Measurements from ENCODE around the gene GRN.

The GRN gene

GRCh38 chr17:44376124-44376523, 31.0 kb downstream of the GRN start:
- DNase-seq: peak; percentile 44

GRCh38 chr17:44376779-44377178, 31.7 kb downstream of the GRN start:
- no peaks in the 10 kb centered on the region for H4K20me1 ChIP-seq (ENCODE audit: insufficient read depth, low read length)
- DNase-seq (no peak), ATAC-seq (ENCODE audit: insufficient read depth, low read depth) (no peak)
- H2AFZ ChIP-seq (ENCODE audit: low read depth, low read length): no peak overlapping the region
- no peak overlapping the region for H3K27ac ChIP-seq (ENCODE audit: low read length)
- TF ChIP-seq CTCF (IDR thresholded peaks at IDR 0.05; ENCODE audit: borderline replicate concordance, extremely low read depth, low read length, poor library complexity, severe bottlenecking) (no peak), EZH2 (IDR thresholded peaks at IDR 0.05; ENCODE audit: borderline replicate concordance, low read depth, low read length, severe bottlenecking) (no peak)
- no peak overlapping the region for H3K4me3 ChIP-seq (ENCODE audit: low read depth in 1 of 2, low read length in 2 of 2)
- no peaks in the 10 kb centered on the region for H3K36me3 ChIP-seq (ENCODE audit: insufficient read depth, low read length)
- H3K4me1 ChIP-seq (ENCODE audit: insufficient read depth, low read length): no peaks in the 10 kb centered on the region
- H3K9ac ChIP-seq (ENCODE audit: low read depth, low read length): no peak overlapping the region
- H3K4me2 ChIP-seq (ENCODE audit: insufficient read depth, low read length): no peak overlapping the region
- no peaks in the 10 kb centered on the region for H3K9me3 ChIP-seq (ENCODE audit: insufficient read depth, low read length, severe bottlenecking)
- H3K27me3 ChIP-seq (ENCODE audit: insufficient read depth, low read length, poor library complexity): no peaks in the 10 kb centered on the region
- H3K79me2 ChIP-seq (ENCODE audit: insufficient read depth, low read length): no peaks in the 10 kb centered on the region

More at GRCh38 chr17:44376124-44376523, 31.0 kb downstream of the GRN start:
- Histone ChIP-seq H3K4me1 (ENCODE audit: insufficient read depth, low read length) (no peaks in the 10 kb centered on the region), H4K20me1 (ENCODE audit: insufficient read depth, low read length) (no peaks in the 10 kb centered on the region), H3K4me3 (ENCODE audit: low read depth in 1 of 2, low read length in 2 of 2) (no peak overlapping the region), H3K9ac (ENCODE audit: low read depth, low read length) (no peak overlapping the region), H3K36me3 (ENCODE audit: insufficient read depth, low read length) (no peaks in the 10 kb centered on the region), H3K4me2 (ENCODE audit: insufficient read depth, low read length) (no peak overlapping the region), H2AFZ (ENCODE audit: low read depth, low read length) (no peak overlapping the region), H3K9me3 (ENCODE audit: insufficient read depth, low read length, severe bottlenecking) (no peaks in the 10 kb centered on the region), H3K27ac (ENCODE audit: low read length) (no peak overlapping the region), H3K79me2 (ENCODE audit: insufficient read depth, low read length) (no peaks in the 10 kb centered on the region), H3K27me3 (ENCODE audit: insufficient read depth, low read length, poor library complexity) (no peaks in the 10 kb centered on the region)
- ATAC-seq (ENCODE audit: insufficient read depth, low read depth): peak; percentile 70
- TF ChIP-seq CTCF (IDR thresholded peaks at IDR 0.05; ENCODE audit: borderline replicate concordance, extremely low read depth, low read length, poor library complexity, severe bottlenecking) (peak; percentile 69), EZH2 (IDR thresholded peaks at IDR 0.05; ENCODE audit: borderline replicate concordance, low read depth, low read length, severe bottlenecking) (no peak)

GRCh38 chr17:44378171-44378705, 33.1 kb downstream of the GRN start:
- Histone ChIP-seq H3K4me2 (ENCODE audit: insufficient read depth, low read length) (no peak overlapping the region), H3K9ac (ENCODE audit: low read depth, low read length) (no peak overlapping the region), H2AFZ (ENCODE audit: low read depth, low read length) (no peak overlapping the region), H3K36me3 (ENCODE audit: insufficient read depth, low read length) (no peaks in the 10 kb centered on the region), H4K20me1 (ENCODE audit: insufficient read depth, low read length) (no peaks in the 10 kb centered on the region), H3K4me3 (ENCODE audit: low read depth in 1 of 2, low read length in 2 of 2) (no peak overlapping the region), H3K4me1 (ENCODE audit: insufficient read depth, low read length) (no peaks in the 10 kb centered on the region), H3K9me3 (ENCODE audit: insufficient read depth, low read length, severe bottlenecking) (no peaks in the 10 kb centered on the region), H3K27ac (ENCODE audit: low read length) (no peak overlapping the region), H3K79me2 (ENCODE audit: insufficient read depth, low read length) (no peaks in the 10 kb centered on the region), H3K27me3 (ENCODE audit: insufficient read depth, low read length, poor library complexity) (peaks cover 2% of the 10 kb centered on the region)
- no peak for TF ChIP-seq EZH2 (IDR thresholded peaks at IDR 0.05; ENCODE audit: borderline replicate concordance, low read depth, low read length, severe bottlenecking)
- TF ChIP-seq CTCF (IDR thresholded peaks at IDR 0.05; ENCODE audit: borderline replicate concordance, extremely low read depth, low read length, poor library complexity, severe bottlenecking): no peak
- DNase-seq (no peak), ATAC-seq (ENCODE audit: insufficient read depth, low read depth) (no peak)
